Hypothalamus (tissue), 51 donors: Measurements from ENCODE around the gene BOD1L1.

Experiments used
- DNase-seq, 51 donors: peaks; one replicate each; lab custom pipeline; 2025; lab: John Stamatoyannopoulos, UW

Gene BOD1L1

DNA sequence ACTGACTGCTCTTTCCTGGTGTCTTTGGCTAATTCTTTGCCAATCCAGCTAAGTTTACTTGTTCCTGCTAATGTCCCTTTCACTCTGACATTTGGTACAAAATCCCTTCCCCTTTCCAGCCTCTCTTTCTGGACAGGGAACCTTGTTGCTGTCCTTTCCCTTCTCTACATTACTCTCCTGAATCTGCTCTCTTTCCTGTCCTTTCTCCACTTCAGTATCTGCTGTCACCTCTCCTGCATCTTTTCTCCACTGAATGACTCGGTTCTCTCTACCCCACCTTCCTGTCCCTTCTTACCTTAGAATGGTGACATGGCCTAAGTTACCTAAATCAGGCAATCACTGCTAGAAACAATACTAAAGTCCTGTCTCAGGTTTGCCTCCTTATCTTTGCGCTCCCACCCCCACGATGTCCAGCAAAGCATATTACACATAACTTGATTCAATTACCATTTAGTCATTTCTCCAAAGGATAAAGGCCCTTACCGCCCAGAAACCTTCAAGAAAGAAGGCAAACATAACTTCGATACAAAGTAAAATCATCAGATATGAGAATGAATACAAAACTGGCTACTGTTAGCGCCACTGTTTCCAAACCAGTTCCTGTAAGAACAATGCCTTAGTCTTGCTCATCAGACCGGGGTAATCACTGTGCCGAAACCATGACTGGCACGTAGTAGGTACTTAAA is 890 bp downstream of the BOD1L1 start:
- DNase-seq = no peak

DNA sequence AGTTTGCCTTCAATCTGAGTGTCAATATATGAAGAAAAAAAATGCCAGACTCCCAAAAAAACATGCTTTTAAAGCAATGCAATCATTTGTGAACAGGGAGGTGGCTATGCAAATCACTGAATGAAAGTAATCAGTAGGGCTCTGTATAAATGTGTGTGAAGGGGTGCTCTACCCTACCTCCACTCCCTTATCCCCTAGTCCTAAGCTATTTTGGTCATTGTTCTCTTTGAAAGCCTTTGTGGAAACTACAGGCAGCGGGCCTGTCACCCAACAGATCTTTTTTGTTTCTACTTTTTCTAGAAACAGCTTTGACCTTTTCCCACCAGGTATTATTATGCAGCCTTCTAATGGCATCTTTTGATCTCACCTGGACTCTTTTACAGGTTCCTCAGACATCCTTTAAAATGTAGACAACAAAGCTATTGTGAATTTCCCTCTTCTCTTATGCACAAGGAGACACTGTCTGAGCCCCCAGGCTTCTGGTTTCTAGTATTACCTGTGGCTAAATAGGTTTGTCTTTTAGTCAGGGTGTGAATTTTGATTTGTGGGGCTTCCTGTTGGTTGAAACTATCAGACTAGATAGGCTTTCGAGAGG is 9.2 kb downstream of the BOD1L1 start:
- no peak for DNase-seq

DNA sequence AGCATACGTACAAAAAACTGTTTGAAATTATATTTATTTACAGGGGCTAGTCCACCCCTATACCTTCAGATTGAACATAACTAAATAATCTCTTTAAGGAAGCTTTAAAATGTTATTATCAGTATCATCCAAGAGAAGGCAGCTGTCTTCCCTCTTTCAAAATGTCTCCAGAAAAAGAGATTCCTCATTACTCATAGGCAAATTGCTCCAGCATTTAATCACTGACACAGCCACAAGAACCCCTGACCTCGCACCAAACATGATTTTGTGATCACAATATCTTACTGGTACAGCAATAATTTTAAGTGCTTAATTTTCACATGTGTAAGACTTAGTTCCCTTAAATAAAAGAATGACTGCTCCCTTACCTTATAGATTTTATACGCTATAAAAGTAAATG is 9.7 kb downstream of the BOD1L1 start:
- DNase-seq = no peak

DNA sequence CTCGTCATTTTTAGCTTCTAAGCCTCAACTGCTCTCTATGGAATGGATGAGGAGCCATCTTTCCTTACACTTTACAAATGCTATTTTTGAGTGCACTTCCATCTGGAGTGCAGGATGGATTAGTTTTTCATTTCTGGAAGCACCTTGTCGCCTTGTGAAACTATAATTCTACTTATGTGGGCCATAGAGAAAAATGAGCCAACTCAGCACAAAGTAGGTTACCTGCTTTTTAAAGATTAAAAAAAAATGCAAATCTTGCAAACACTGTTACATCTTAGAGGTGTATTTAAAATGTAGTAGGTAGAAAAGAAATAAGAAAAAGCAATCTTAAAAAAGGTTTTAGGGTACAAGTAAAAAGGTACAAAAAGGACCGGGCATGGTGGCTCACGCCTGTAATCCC is 10.9 kb downstream of the BOD1L1 start:
- no peak for DNase-seq

DNA sequence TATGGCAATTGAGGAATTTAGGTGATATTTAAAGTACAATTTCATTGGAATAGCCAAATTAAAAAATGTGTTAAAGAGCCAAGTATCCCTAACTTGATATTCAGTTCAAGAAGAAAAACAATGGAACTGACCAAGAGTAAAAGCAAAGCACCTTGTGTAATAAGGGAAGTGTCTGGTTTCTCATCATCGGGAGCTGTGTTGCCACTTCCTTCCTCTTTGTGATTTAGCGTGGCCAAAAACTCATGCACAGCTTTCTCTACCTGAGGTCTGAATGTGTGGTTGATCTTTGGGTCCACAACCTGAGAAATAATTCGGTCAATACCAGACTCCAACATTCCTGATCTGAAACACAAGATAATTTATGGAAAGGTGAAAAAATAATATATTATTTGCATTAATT is 12.4 kb downstream of the BOD1L1 start:
- DNase-seq = no peak

DNA sequence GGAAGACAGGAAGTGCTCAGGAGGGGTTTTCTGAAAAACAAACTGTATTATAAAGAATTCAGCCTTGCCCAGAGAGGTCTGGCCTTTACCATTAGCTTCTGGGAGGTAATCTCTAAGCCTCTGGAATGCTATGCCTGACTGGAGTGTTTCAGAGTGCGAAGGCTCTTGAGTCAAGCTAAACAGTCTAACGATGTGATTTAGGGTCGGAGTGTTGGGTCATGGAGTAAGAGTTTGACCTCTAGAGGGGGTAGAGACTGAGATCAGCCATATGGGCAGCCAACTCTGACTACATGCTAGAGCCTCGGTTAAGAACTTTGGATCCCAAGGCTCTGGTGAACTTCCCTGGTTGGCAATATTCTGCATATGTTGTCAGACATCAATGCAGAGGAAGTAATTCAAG is 15.0 kb downstream of the BOD1L1 start:
- no peak for DNase-seq

DNA sequence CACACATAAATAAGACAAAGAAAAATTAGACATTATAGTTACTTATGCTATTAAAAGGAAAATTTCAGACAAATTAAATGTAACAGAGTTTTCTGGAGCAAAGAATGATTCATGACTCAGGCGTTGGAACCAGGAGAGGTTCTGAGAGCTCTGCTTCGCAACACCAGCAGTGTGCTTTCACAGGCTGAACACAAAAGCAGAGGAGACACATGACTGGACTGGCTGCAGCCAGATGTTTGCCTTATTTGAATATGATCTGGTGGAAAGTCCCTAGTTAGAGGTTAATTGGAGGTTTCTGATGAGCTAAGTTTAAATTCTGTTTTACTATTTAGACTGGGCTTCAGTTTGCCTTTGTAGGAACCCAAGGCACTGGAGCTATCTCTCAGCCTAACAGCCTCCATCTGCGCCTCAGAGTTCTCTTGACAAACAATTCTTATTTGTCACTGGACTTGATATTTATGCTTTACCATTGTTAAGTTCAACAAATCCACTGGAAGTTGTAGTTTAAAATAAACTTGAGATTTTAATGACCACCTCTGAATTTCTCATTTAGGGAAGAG is 16.2 kb downstream of the BOD1L1 start:
- peak in 8 of 51 donors; percentile 1 to 39 (median 14) for DNase-seq

DNA sequence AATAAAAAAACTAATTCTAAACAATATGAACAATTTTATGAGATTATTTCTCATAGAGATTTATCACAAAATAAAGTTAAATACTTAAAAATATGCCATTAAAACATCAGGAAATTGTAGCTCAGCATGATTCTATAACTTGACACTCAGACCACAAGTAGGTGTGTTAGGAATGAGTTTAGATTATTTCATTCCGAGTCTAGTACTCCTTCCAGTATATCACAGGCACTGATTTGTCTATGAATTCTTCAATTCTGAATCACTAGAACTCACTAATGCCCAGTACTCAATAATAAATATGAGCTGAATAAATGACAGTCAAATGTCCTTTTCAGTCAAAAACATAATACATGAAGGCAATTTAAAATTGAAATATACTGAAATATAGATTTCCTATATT is 22.2 kb downstream of the BOD1L1 start:
- DNase-seq = no peak

DNA sequence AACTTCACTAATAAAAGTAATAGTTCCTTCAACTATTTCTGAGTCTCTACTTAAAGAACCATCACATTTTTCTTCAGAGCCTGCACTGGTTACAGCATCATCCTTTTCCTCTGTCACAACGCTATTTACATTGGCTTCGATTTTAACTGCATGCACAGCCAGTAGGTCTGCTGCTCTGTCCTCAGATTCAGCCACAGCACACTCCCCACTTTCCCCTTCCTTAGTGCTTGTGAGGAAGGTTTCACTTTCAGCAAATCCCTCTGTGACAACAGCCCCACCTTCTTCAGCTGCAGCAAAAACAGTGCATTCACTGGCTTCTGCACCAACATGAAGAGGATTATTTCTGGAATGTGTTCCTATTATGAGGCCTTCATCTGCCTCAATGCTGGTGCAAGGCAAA is 25.7 kb downstream of the BOD1L1 start:
- no peak for DNase-seq

DNA sequence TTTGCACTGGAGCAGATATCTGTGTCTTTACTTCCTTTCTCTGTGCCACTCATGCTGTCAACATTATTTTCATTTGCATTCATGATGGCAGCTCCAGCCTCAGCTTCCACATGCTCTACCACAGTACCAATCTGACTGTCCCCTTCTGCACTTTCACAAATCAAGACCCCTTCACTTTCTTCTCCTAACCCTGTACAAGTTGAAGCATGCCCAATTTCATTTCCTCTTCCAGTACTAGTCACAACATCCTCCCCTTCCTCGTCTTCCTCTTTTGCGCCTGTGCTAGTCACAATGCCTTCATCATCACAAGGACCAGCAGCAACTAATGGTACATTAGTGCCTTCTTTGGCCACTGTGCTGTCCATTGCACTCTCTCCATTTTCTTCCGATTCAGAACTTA is 26.5 kb downstream of the BOD1L1 start:
- DNase-seq = peak in 3 of 51 donors; percentile 2 to 18 (median 6)

DNA sequence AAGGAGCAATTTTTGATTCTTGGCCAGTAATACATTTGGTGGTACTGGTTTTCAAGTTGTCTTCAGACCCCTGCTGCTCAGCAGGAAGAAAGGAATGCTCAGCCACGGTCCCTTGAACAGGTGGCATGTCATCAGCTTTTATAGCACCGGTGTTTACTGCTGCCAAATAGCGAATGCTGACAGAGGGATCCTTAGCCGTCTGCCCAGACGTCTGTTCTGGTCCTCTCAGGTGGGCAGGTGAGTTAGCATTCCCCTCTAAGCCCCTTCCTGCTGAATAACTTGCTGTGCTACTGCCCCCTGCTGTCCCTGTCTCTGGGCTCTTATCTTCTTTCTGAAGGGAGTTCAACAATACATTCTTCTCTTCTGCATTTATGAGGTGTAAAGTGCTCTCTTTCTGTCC is 28.4 kb downstream of the BOD1L1 start:
- no peak for DNase-seq

DNA sequence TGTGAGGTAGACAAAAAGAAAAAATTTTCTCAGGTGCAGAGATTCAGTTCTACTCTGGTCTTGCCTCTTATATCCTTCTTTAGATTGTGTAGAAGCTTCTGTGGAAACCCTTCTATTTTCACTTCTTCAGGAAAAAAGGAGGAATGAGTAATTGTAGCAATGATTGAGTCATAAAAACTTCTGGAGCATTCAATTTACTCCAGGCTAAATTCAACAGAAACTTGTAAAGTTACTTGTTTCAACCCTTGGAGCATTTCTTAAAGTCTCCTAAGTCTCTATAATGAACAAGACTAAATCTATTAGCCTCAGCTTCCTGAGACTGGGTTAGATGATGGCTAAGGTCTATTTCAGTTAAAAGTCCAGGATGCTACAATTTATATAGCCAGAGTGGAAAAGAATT is 29.9 kb downstream of the BOD1L1 start:
- DNase-seq = no peak

DNA sequence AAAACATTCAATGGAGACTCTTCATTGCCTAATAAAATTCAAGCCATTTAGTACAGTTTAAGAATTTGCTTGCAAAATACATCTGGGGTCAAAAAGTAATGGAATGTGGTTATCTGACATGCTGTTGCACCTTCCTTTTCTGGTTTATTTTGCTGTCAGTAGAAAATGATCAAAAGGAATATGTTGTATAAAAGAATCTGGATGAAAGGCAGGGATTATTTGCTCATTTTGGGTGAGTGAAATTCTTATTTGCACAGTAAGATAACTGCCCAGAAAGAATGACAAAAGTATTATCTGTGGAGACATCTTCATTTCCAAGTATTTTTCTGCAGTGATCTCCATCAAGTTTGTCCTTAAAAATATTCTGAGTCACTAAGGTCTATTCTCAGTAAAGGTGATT is 30.4 kb downstream of the BOD1L1 start:
- DNase-seq = no peak

DNA sequence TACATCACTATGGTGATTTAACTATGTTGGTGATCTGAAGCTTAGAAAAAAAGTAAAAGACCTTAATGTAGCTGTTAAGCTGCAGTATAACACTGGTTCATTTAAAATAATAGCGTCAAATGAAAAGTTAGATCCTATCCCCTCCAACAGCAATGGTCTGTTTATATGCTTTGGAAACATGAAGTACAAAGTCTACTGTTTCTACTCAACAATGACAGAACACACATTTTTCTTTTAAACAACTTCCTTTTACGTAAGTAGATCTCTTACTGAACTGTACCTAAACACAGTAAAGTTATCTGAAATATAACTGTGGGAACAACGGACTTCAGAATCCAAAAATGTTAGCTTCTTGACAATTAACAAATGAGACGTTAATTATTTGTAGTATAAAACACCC is 35.3 kb downstream of the BOD1L1 start:
- DNase-seq = no peak

DNA sequence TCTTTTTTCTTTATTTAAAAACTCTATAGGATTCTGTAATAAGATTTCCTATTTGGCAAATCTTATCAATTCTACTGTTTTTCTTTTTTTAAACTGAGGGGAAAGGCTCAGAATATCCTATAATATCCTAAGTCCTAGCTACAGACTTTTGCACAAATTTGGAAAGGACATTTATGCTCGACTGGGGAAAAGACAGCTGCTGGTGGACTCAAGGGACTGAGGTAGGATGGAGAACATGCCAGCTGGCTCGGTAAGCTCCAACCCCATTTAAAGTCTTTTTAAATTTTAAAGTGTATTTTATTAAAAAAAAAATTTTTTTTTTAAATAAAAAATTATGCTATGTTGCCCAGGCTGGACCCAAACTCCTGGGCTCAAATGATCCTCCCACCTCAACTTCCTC is 36.8 kb downstream of the BOD1L1 start:
- no peak for DNase-seq

DNA sequence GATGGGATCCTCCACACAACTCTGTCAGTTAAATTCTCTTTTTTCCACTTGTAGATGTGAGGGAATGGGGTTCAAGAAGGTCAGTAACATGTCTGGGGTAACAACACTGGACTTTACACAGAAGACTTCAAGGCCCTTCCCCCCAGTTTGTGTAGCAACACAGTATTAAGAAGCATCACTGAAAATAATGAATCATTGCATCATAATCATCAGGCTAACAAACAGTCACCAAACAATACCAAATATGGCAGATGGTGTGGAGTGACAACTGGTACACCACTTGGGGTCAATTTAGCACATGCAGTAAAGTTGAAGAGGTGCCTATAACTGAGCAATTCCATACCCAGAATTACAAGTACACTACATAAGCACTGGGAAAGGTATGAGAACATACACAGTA is 38.6 kb downstream of the BOD1L1 start:
- no peak for DNase-seq

DNA sequence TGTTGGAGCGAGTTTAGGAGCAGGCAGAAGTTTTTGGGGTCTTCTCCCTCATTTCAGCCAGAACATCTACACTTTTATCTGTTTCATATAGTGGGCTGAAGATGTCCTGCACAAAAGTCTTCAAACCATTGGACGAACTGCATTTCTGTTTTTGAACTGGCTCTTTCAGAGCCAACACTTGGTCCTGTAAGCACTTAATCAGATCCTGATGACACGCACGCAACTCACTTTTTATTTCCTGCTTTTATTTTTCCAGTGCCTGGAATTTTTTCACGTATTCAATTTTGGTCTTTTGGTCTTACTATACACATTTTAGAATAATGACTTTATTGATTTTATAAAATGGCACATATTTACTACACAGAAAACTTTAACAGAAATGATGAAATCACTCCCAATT is 43.0 kb downstream of the BOD1L1 start:
- DNase-seq = no peak

DNA sequence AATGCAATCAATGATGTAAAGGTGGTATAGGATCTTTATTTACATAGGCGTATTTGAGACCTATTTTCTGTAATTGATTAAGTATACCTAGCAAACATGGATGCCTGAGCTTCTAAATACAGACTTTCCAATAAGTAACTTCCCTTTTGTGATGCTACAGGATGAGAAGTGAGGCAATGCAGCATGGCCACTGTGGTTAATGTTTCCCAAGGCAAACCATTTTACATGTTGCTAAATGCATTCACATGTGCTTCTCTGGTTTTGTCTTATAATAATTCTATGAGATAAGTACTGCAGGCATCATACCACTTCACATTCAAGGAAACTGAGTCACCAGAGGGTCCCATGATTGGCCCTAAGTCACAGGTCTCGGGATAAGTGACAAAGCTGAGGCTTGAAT is 47.5 kb downstream of the BOD1L1 start:
- DNase-seq = no peak

DNA sequence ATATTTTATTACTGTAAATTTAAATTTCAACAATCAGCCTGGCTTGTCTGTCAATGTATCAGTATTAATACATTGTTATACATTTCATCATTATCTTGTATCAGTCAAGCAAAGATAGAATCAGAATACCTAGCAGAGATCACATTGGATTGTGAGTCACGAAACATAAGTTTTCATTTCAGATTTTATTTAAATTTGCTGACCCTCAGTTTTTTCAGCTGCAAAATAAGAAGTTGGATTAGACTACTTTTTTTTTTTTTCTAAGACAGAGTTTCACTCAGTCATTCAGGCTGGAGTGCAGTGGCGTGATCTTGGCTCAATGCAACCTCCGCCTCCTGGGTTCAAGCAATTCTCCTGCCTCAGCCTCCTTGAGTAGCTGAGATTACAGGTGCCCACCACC is 49.9 kb downstream of the BOD1L1 start:
- no peak for DNase-seq

DNA sequence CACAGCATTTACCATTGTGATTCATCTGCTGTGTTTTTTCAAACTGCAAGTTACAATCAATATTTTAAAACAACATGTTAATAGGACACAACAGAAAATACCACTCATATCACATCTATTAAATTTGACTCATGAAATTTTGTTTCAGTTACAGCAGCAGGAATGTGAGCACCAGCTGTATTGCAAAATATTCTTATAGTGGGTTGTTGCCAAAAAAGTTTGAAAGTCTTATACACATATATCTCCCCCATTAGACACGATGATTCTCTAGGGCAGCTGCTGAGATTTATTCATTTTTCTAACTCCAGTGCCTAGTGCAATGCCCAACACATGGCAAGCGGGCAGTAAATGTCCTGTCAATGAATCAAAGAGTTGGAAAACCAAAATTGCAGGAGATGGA is 56.6 kb downstream of the BOD1L1 start:
- no peak for DNase-seq

DNA sequence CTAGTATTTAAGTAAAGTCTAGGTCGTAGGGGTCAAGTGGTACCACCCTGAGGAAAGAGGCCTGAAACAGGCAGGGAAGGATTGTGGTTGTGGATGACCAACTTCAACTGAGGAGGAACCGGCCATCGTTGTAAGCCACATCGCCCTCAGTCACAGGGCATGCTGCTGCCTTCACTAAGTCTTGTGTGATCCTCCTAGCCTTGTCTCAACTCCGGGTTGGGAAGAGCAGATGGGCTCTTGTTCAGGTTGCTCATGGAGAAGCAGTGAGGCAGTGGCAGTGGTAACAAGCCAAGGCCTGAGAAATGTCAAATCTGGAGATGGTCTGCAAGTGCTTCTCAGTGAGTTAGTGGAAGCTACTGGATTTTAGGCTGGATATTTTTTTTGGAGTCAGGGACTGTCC is 60.4 kb downstream of the BOD1L1 start:
- no peak for DNase-seq

DNA sequence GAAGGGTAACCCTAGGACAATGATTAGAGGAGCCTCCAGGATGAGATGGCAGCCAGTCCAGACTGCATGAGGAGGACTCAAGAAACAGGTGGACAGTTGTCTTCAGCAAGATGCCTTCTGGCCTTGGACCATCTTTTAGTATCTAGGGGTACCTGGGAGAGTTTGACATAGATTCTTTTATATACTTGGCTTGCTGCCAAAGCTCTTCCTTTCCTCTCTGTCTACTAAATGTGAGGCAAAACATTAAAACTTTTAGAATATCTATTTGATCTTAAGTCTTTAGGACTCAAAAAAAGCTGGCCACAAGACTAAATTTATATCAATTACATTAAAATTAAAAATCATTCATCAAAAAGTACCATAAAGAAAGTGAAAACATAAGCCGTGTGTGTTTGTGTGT is 64.6 kb downstream of the BOD1L1 start:
- no peak for DNase-seq

DNA sequence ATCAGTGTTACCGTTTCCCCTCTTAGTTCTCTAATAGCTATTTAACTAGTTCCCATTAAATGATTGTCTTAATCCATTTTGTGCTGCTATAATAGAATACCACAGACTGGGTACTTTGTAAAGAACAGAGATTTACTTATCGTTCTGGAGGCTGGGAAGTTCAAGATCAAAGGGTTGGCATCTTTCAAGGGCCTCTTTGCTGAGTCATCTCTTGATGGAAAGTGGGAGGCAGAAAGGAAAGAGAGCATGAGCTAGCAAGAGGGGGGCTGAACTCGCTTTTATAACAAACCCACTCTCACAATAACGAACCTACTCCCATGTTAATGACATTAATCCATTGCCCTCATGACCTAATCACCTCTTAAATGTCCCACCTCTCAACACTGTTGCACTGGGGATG is 65.9 kb downstream of the BOD1L1 start:
- DNase-seq = no peak
